ENCODE measurements around the gene ABCC4. TPM values are rescaled to one million over a fixed set of nuclear protein-coding genes. Genes with fewer than 3 reads are reported as not detected.

Gene ABCC4
- total RNA-seq, 5 donors from 2014 or later (not counting 1 experiment from before 2014, with no cell fraction given): 8.9 to 12.5 (median 9.5) TPM

DNA sequence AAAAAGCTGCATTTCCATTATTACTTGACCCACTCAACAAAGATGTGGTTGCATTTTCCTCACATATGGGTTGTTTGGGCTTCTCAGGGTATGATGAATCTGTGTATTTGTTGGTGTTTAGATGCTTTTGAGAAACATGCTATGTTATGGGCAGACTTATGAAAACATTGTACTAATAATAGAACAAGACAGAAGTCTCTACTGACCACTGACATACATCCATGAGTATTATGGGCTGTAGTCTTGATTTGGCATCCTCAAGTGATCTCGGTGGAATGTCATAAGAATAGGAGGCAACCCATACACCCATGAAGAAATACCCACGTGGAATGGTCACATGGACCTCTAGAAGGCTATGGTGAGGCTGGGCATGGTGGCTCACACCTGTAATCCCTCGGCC lies 36.3 kb upstream of the ABCC4 start:
- H3K4me1 ChIP-seq (ENCODE audit: control insufficient read depth in 1 of 2, extremely low read depth in 1 of 2, insufficient read depth in 2 of 2, low read length in 2 of 2): no peaks in the 10 kb centered on the region
- H3K27ac ChIP-seq (ENCODE audit: low read length): no peak overlapping the region
- H3K36me3 Mint-ChIP-seq: no peaks in the 10 kb centered on the region
- no peaks in the 10 kb centered on the region for H3K27me3 ChIP-seq (replicated peaks in 1 of 2; ENCODE audit: control insufficient read depth in 2 of 2, extremely low read depth in 1 of 2, insufficient read depth in 2 of 2, low read length in 1 of 2)
- no peaks in the 10 kb centered on the region for H3K27me3 Mint-ChIP-seq
- no peak overlapping the region for H3K4me3 Mint-ChIP-seq
- no peak overlapping the region for H3K4me3 ChIP-seq (ENCODE audit: control insufficient read depth in 1 of 2, extremely low read depth in 1 of 2, low read length in 1 of 2)
- no peaks in the 10 kb centered on the region for H3K9me3 ChIP-seq
- POLR2A ChIA-PET: no interaction called here
- DNase-seq: no peak
- no peak overlapping the region for H3K27ac Mint-ChIP-seq
- H3K9me3 Mint-ChIP-seq: no peaks in the 10 kb centered on the region
- H3K36me3 ChIP-seq (ENCODE audit: control insufficient read depth in 2 of 2, extremely low read depth in 1 of 2, insufficient read depth in 1 of 2, low read length in 1 of 2): no peaks in the 10 kb centered on the region
- no peak for ATAC-seq (replicated peaks in 1 of 4)
- 52% methylated on average over 2 of the region's 3 CpGs for WGBS (ENCODE audit: insufficient coverage)
- CTCF ChIA-PET: no interaction called here
- H3K4me1 Mint-ChIP-seq: no peaks in the 10 kb centered on the region

DNA sequence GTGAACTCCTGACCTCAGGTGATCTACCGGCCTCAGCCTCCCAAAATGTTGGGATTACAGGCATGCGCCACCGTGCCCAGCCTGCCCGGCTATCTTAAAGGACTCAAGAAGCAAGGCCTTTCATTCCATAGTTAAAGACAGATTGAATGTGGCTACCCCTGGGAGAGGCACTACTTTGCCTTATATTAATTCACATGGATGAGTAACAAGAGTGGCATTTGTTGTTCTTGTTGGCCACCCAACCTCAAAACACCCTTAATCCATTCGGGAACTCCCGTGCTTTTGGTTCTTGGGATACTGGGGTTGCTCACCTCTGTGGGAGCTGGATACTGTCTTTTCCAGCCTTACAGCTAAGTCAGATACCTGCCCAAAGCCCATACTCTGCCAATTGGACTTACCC lies 34.4 kb upstream of the ABCC4 start:
- Histone ChIP-seq H3K36me3 (ENCODE audit: control insufficient read depth in 2 of 2, extremely low read depth in 1 of 2, insufficient read depth in 1 of 2, low read length in 1 of 2) (no peaks in the 10 kb centered on the region), H3K4me3 (ENCODE audit: control insufficient read depth in 1 of 2, extremely low read depth in 1 of 2, low read length in 1 of 2) (no peak overlapping the region), H3K27me3 (replicated peaks in 1 of 2; ENCODE audit: control insufficient read depth in 2 of 2, extremely low read depth in 1 of 2, insufficient read depth in 2 of 2, low read length in 1 of 2) (no peaks in the 10 kb centered on the region), H3K9me3 (no peaks in the 10 kb centered on the region), H3K4me1 (ENCODE audit: control insufficient read depth in 1 of 2, extremely low read depth in 1 of 2, insufficient read depth in 2 of 2, low read length in 2 of 2) (no peaks in the 10 kb centered on the region), H3K27ac (ENCODE audit: low read length) (no peak overlapping the region)
- ChIA-PET POLR2A (no interaction called here), CTCF (no interaction called here)
- H3K4me1 Mint-ChIP-seq: no peaks in the 10 kb centered on the region
- DNase-seq: no peak
- 85% methylated on average over 3 of the region's 6 CpGs for WGBS (ENCODE audit: insufficient coverage)
- no peaks in the 10 kb centered on the region for H3K27me3 Mint-ChIP-seq
- no peaks in the 10 kb centered on the region for H3K9me3 Mint-ChIP-seq
- no peak overlapping the region for H3K27ac Mint-ChIP-seq
- ATAC-seq (replicated peaks in 1 of 4): no peak
- no peak overlapping the region for H3K4me3 Mint-ChIP-seq
- H3K36me3 Mint-ChIP-seq: no peaks in the 10 kb centered on the region

DNA sequence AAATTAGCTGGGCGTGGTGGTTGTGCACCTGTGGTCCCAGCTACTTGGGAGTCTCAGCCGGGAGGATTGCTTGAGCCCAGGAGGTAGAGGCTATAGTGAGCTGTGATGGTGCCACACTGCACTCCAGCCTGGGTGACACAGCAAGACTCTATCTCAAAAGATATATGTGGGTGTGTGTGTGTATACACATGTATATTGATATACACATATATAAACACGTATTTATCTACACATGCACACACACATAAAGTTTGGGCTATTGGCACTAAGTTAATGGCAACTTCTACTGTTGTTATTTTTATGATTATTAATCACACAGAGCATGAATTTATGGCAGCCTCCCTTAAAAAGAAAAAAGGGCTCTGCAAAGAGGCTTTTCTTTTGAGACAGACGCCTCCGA lies 27.1 kb upstream of the ABCC4 start:
- CTCF ChIA-PET: no interaction called here
- H3K4me1 ChIP-seq (ENCODE audit: control insufficient read depth in 1 of 2, extremely low read depth in 1 of 2, insufficient read depth in 2 of 2, low read length in 2 of 2): no peaks in the 10 kb centered on the region
- WGBS (ENCODE audit: insufficient coverage): no CpG with 5 or more reads among the region's 5 CpGs
- H3K27ac Mint-ChIP-seq: no peak overlapping the region
- POLR2A ChIA-PET: no interaction called here
- H3K4me3 Mint-ChIP-seq: no peak overlapping the region
- no peaks in the 10 kb centered on the region for H3K36me3 Mint-ChIP-seq
- H3K4me3 ChIP-seq (ENCODE audit: control insufficient read depth in 1 of 2, extremely low read depth in 1 of 2, low read length in 1 of 2): no peak overlapping the region
- H3K4me1 Mint-ChIP-seq: no peaks in the 10 kb centered on the region
- H3K27ac ChIP-seq (ENCODE audit: low read length): no peak overlapping the region
- DNase-seq (no peak), ATAC-seq (replicated peaks in 1 of 4) (no peak)
- H3K36me3 ChIP-seq (ENCODE audit: control insufficient read depth in 2 of 2, extremely low read depth in 1 of 2, insufficient read depth in 1 of 2, low read length in 1 of 2): no peaks in the 10 kb centered on the region
- no peaks in the 10 kb centered on the region for H3K27me3 ChIP-seq (replicated peaks in 1 of 2; ENCODE audit: control insufficient read depth in 2 of 2, extremely low read depth in 1 of 2, insufficient read depth in 2 of 2, low read length in 1 of 2)
- H3K9me3 Mint-ChIP-seq: no peaks in the 10 kb centered on the region
- H3K9me3 ChIP-seq: no peaks in the 10 kb centered on the region
- H3K27me3 Mint-ChIP-seq: no peaks in the 10 kb centered on the region

DNA sequence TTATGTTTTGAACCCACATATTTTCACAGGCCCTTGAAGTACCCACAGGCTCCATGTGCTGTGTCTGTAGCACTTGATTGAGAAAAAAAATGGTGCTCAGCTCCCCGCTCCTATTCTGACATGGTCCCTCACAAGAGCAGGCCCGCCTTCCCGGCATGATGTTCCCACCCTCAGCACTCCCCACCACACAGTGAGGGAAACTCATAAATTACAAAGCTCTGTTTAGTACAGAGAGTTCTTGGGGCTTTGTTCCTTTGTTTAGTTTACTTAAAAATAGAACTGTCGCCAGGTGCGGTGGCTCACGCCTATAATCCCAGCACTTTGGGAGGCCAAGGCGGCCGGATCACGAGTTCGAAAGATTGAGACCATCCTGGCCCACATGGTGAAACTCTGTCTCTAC lies 25.9 kb upstream of the ABCC4 start:
- no peaks in the 10 kb centered on the region for H3K27me3 ChIP-seq (replicated peaks in 1 of 2; ENCODE audit: control insufficient read depth in 2 of 2, extremely low read depth in 1 of 2, insufficient read depth in 2 of 2, low read length in 1 of 2)
- Mint-ChIP-seq H3K36me3 (no peaks in the 10 kb centered on the region), H3K27ac (no peak overlapping the region), H3K9me3 (no peaks in the 10 kb centered on the region), H3K27me3 (no peaks in the 10 kb centered on the region), H3K4me3 (no peak overlapping the region), H3K4me1 (no peaks in the 10 kb centered on the region)
- no peaks in the 10 kb centered on the region for H3K4me1 ChIP-seq (ENCODE audit: control insufficient read depth in 1 of 2, extremely low read depth in 1 of 2, insufficient read depth in 2 of 2, low read length in 2 of 2)
- DNase-seq (no peak), ATAC-seq (replicated peaks in 1 of 4) (no peak)
- H3K36me3 ChIP-seq (ENCODE audit: control insufficient read depth in 2 of 2, extremely low read depth in 1 of 2, insufficient read depth in 1 of 2, low read length in 1 of 2): no peaks in the 10 kb centered on the region
- H3K9me3 ChIP-seq: no peaks in the 10 kb centered on the region
- POLR2A ChIA-PET: no interaction called here
- WGBS (ENCODE audit: insufficient coverage): no CpG with 5 or more reads among the region's 10 CpGs
- no peak overlapping the region for H3K27ac ChIP-seq (ENCODE audit: low read length)
- CTCF ChIA-PET: interaction anchor here in 1 of 2 donors (0.6 kb wide), 1 partner anchor 88 kb away, joined by 4 read pairs; no protein-coding TSS in a partner anchor
- H3K4me3 ChIP-seq (ENCODE audit: control insufficient read depth in 1 of 2, extremely low read depth in 1 of 2, low read length in 1 of 2): no peak overlapping the region

DNA sequence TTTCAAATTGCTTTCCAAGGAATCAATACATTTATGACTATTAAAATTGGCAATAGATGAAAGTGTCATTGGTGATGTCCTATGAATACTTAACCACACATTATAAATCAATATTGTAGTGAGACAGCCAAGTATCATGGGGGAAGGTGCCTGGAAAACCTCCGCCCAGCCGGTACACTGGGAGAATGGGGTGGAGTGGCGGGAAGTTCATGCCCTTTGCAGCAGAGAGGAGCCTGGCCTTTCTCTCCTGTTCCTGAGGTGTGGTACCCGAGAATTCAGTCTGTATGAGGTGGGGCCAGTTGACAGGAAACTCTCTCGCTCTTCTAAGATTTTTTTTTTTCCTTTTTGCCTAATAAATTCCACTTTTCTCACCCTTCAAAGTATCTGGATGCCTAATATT lies 25.4 kb upstream of the ABCC4 start:
- Histone ChIP-seq H3K27ac (ENCODE audit: low read length) (no peak overlapping the region), H3K36me3 (ENCODE audit: control insufficient read depth in 2 of 2, extremely low read depth in 1 of 2, insufficient read depth in 1 of 2, low read length in 1 of 2) (no peaks in the 10 kb centered on the region), H3K4me3 (ENCODE audit: control insufficient read depth in 1 of 2, extremely low read depth in 1 of 2, low read length in 1 of 2) (no peak overlapping the region), H3K9me3 (no peaks in the 10 kb centered on the region), H3K4me1 (ENCODE audit: control insufficient read depth in 1 of 2, extremely low read depth in 1 of 2, insufficient read depth in 2 of 2, low read length in 2 of 2) (no peaks in the 10 kb centered on the region), H3K27me3 (replicated peaks in 1 of 2; ENCODE audit: control insufficient read depth in 2 of 2, extremely low read depth in 1 of 2, insufficient read depth in 2 of 2, low read length in 1 of 2) (no peaks in the 10 kb centered on the region)
- Mint-ChIP-seq H3K27me3 (no peaks in the 10 kb centered on the region), H3K4me3 (no peak overlapping the region), H3K27ac (no peak overlapping the region), H3K4me1 (no peaks in the 10 kb centered on the region), H3K9me3 (no peaks in the 10 kb centered on the region), H3K36me3 (no peaks in the 10 kb centered on the region)
- DNase-seq (no peak), ATAC-seq (replicated peaks in 1 of 4) (no peak)
- 100% methylated on average over 2 of the region's 5 CpGs for WGBS (ENCODE audit: insufficient coverage)
- POLR2A ChIA-PET: no interaction called here
- CTCF ChIA-PET: no interaction called here

DNA sequence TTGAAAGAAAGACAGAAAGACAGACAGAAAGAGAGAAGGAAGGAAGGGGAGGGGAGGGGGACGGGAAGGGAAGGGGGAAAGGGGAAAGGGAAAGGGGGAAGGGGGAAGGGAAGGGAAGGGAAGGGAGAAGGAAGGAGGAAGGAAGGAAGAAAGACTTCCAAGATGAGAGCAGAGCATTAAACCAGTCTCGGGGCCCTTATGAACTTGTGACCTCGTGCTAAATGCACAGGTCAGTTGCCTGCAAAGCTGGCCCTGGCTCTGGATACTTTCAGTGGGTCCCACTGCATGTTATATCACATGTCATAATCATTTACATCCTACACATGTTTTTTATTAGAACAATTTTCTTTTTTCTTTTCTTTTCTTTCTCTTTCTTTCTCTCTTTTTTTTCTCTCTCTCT lies 24.2 kb upstream of the ABCC4 start:
- H3K9me3 ChIP-seq: no peaks in the 10 kb centered on the region
- 65% methylated on average over 2 of the region's 3 CpGs for WGBS (ENCODE audit: insufficient coverage)
- H3K27me3 ChIP-seq (replicated peaks in 1 of 2; ENCODE audit: control insufficient read depth in 2 of 2, extremely low read depth in 1 of 2, insufficient read depth in 2 of 2, low read length in 1 of 2): no peaks in the 10 kb centered on the region
- CTCF ChIA-PET: no interaction called here
- DNase-seq (no peak), ATAC-seq (replicated peaks in 1 of 4) (no peak)
- Mint-ChIP-seq H3K27ac (no peak overlapping the region), H3K4me1 (no peaks in the 10 kb centered on the region), H3K4me3 (no peak overlapping the region), H3K9me3 (no peaks in the 10 kb centered on the region), H3K27me3 (no peaks in the 10 kb centered on the region), H3K36me3 (no peaks in the 10 kb centered on the region)
- no peaks in the 10 kb centered on the region for H3K4me1 ChIP-seq (ENCODE audit: control insufficient read depth in 1 of 2, extremely low read depth in 1 of 2, insufficient read depth in 2 of 2, low read length in 2 of 2)
- no peaks in the 10 kb centered on the region for H3K36me3 ChIP-seq (ENCODE audit: control insufficient read depth in 2 of 2, extremely low read depth in 1 of 2, insufficient read depth in 1 of 2, low read length in 1 of 2)
- H3K4me3 ChIP-seq (ENCODE audit: control insufficient read depth in 1 of 2, extremely low read depth in 1 of 2, low read length in 1 of 2): no peak overlapping the region
- POLR2A ChIA-PET: no interaction called here
- H3K27ac ChIP-seq (ENCODE audit: low read length): no peak overlapping the region

DNA sequence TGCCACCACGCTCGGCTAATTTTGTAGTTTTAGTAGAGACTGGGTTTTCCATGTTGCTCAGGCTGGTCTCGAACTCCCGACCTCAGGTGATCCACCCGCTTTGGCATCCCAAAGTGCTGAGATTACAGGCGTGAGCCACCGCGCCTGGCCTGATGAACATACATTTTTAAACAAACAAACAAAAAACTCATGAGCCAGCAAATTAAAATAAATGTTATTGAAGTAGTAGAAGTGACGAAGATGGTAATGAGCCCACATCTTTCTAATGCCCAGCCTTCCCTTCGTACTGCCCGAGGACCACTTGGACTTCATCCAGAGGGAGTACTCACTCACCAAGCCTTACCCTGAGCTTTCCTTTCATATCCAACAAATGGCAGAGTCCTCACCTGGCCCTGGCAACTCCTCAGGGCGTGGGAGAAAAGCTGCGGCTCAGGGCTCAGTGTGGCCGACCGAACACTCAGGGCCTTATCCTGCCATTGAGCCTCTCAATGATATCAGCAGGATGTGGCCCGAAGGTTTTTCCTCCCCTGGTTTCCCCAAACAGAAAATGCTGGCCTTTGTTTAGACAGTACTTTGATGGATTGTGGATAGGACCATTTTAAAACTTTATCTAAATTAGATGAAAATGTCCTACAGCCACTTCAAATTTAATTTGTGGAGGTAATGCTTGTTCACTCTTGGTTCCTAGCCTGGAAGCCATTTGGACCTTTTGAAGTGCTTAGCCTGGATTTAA lies 22.8 kb upstream of the ABCC4 start:
- Mint-ChIP-seq H3K4me3 (no peak overlapping the region), H3K27ac (no peak overlapping the region), H3K27me3 (peaks cover 0 to 5% of the 10 kb centered on the region in 2 donors), H3K36me3 (no peaks in the 10 kb centered on the region), H3K9me3 (no peaks in the 10 kb centered on the region), H3K4me1 (no peaks in the 10 kb centered on the region)
- Histone ChIP-seq H3K4me1 (ENCODE audit: control insufficient read depth in 1 of 2, extremely low read depth in 1 of 2, insufficient read depth in 2 of 2, low read length in 2 of 2) (no peaks in the 10 kb centered on the region), H3K27ac (ENCODE audit: low read length) (no peak overlapping the region), H3K9me3 (no peaks in the 10 kb centered on the region), H3K4me3 (ENCODE audit: control insufficient read depth in 1 of 2, extremely low read depth in 1 of 2, low read length in 1 of 2) (no peak overlapping the region), H3K27me3 (replicated peaks in 1 of 2; ENCODE audit: control insufficient read depth in 2 of 2, extremely low read depth in 1 of 2, insufficient read depth in 2 of 2, low read length in 1 of 2) (no peaks in the 10 kb centered on the region), H3K36me3 (ENCODE audit: control insufficient read depth in 2 of 2, extremely low read depth in 1 of 2, insufficient read depth in 1 of 2, low read length in 1 of 2) (no peaks in the 10 kb centered on the region)
- ChIA-PET CTCF (no interaction called here), POLR2A (no interaction called here)
- 100% methylated on average over 2 of the region's 16 CpGs for WGBS (ENCODE audit: insufficient coverage)
- no peak for DNase-seq
- ATAC-seq (replicated peaks in 1 of 4): no peak

Data from T-cell (primary cell).